ENCODE measurements around the gene SLC8A1.

Gene SLC8A1

GRCh38 chr2:40400336-40400953 lies 51.4 kb downstream of the SLC8A1 start:
- DNase-seq = no peak

GRCh38 chr2:40397765-40398164 lies 54.1 kb downstream of the SLC8A1 start:
- TF ChIP-seq POLR2A (IDR thresholded peaks at IDR 0.05; ENCODE audit: low read length) = no peak
- no peak for TF ChIP-seq GATA1 (IDR thresholded peaks at IDR 0.05; ENCODE audit: low read depth, low read length)
- no peak for DNase-seq

More at GRCh38 chr2:40400336-40400953, 51.4 kb downstream of the SLC8A1 start:
- TF ChIP-seq GATA1 (IDR thresholded peaks at IDR 0.05; ENCODE audit: low read depth, low read length) (no peak), POLR2A (IDR thresholded peaks at IDR 0.05; ENCODE audit: low read length) (no peak)

- no peak for DNase-seq
- TF ChIP-seq GATA1 (IDR thresholded peaks at IDR 0.05; ENCODE audit: low read depth, low read length) = no peak
- TF ChIP-seq POLR2A (IDR thresholded peaks at IDR 0.05; ENCODE audit: low read length) = no peak
Measured at GRCh38 chr2:40396124-40396523, 55.8 kb downstream of the SLC8A1 start.

- TF ChIP-seq GATA1 (IDR thresholded peaks at IDR 0.05; ENCODE audit: low read depth, low read length) (no peak), POLR2A (IDR thresholded peaks at IDR 0.05; ENCODE audit: low read length) (no peak)
- DNase-seq = no peak
Measured at GRCh38 chr2:40395169-40396073, 56.5 kb downstream of the SLC8A1 start.

- no peak for TF ChIP-seq POLR2A (IDR thresholded peaks at IDR 0.05; ENCODE audit: low read length)
- TF ChIP-seq GATA1 (IDR thresholded peaks at IDR 0.05; ENCODE audit: low read depth, low read length) = no peak
- no peak for DNase-seq
Measured at GRCh38 chr2:40394597-40394996, 57.3 kb downstream of the SLC8A1 start.

DNA sequence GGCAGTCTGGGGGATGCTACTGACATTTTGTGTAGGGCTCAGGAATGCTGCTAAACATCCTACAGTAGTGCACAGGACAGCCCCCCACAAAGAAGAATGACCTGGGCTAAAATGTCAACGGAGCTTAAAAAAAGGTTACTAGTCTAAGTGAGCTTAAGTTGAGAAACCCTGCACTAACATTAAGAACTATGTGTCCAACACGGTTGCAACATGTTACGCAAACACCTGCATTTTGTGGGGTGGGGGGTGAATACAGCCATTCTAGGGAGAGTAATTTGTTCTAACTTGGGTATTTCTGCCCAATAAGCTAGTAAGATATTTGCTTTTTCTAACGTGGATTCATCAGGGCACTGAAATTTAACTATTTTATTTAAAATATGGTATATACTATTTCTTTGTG lies 57.9 kb downstream of the SLC8A1 start:
- TF ChIP-seq POLR2A (IDR thresholded peaks at IDR 0.05; ENCODE audit: low read length) = no peak
- TF ChIP-seq GATA1 (IDR thresholded peaks at IDR 0.05; ENCODE audit: low read depth, low read length) = no peak
- DNase-seq = no peak

- TF ChIP-seq POLR2A (IDR thresholded peaks at IDR 0.05; ENCODE audit: low read length) (no peak), GATA1 (IDR thresholded peaks at IDR 0.05; ENCODE audit: low read depth, low read length) (no peak)
- DNase-seq = no peak
Measured at GRCh38 chr2:40388161-40388560, 63.7 kb downstream of the SLC8A1 start.

GRCh38 chr2:40386177-40386576 lies 65.7 kb downstream of the SLC8A1 start:
- TF ChIP-seq GATA1 (IDR thresholded peaks at IDR 0.05; ENCODE audit: low read depth, low read length) (no peak), POLR2A (IDR thresholded peaks at IDR 0.05; ENCODE audit: low read length) (no peak)

GRCh38 chr2:40384714-40385113 lies 67.2 kb downstream of the SLC8A1 start:
- no peak for DNase-seq
- TF ChIP-seq POLR2A (IDR thresholded peaks at IDR 0.05; ENCODE audit: low read length) (no peak), GATA1 (IDR thresholded peaks at IDR 0.05; ENCODE audit: low read depth, low read length) (no peak)

More at GRCh38 chr2:40386177-40386576, 65.7 kb downstream of the SLC8A1 start:
- DNase-seq = no peak

- no peak for DNase-seq
- TF ChIP-seq POLR2A (IDR thresholded peaks at IDR 0.05; ENCODE audit: low read length) (no peak), GATA1 (IDR thresholded peaks at IDR 0.05; ENCODE audit: low read depth, low read length) (no peak)
Measured at GRCh38 chr2:40384233-40384632, 67.7 kb downstream of the SLC8A1 start.

- no peak for DNase-seq
- TF ChIP-seq GATA1 (IDR thresholded peaks at IDR 0.05; ENCODE audit: low read depth, low read length) (no peak), POLR2A (IDR thresholded peaks at IDR 0.05; ENCODE audit: low read length) (no peak)
Measured at GRCh38 chr2:40380721-40381120, 71.2 kb downstream of the SLC8A1 start.

- TF ChIP-seq GATA1 (IDR thresholded peaks at IDR 0.05; ENCODE audit: low read depth, low read length) (no peak), POLR2A (IDR thresholded peaks at IDR 0.05; ENCODE audit: low read length) (no peak)
- DNase-seq = no peak
Measured at GRCh38 chr2:40380041-40380440, 71.8 kb downstream of the SLC8A1 start.

DNA sequence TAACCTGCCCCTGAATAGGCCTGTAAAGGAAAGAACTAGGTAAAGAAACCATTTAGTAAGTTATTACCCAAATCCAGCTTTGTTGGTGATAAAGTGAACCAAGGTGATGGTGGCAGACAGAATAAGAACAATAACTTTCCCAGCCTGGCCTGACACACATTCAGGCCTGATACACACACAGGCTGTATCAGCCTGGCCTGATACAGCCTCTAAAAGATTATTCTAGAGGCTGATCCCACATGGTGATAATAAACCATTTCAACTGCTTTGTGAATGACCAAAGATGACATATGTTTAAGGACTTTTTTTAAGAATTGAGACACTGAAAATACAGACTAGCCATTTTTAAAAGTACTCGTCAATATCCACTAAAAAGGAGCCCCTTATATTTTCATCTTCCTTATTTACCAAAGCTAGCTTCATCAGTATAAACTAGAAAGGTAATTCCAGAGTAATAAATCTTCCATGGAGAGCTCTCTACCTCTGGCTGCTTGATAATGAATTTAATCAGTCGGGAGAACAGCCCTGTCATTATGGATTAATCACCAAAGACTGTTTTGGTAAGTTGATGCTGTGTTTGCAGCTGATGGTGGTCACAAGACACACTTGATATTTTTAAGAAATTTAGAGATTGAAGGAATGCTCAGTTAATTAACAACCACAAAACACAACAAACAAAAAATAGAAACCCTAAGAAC lies 77.2 kb downstream of the SLC8A1 start:
- no peak for DNase-seq
- no peak for TF ChIP-seq GATA1 (IDR thresholded peaks at IDR 0.05; ENCODE audit: low read depth, low read length)
- no peak for TF ChIP-seq POLR2A (IDR thresholded peaks at IDR 0.05; ENCODE audit: low read length)

DNA sequence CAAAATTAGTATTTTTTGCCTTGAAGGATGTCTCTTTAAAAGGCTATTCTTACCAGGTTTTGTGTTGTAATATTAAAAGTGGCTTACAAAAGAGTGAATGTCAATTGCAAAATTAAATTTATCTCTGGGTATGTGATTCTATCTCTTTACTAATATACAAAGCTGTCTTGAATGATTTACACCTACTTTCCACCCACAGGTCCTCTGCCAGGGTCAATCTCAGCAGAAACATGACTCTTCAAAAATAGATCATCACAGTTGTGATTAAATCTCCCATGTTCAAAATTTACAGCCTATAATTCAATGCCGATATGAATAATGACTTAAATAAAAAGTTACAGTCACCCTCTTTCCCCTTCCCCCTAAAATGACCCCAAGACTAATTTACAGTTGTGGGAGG lies 78.8 kb downstream of the SLC8A1 start:
- TF ChIP-seq GATA1 (IDR thresholded peaks at IDR 0.05; ENCODE audit: low read depth, low read length) (no peak), POLR2A (IDR thresholded peaks at IDR 0.05; ENCODE audit: low read length) (no peak)

More for the DNA sequence above, 78.8 kb downstream of the SLC8A1 start:
- no peak for DNase-seq

Data from erythroblast (primary cell).